ENCODE data around the gene PTHLH.

Gene PTHLH
- 0 to 0.09 (median 0) reads per million in 18 experiments for total RNA-seq

GRCh38 chr12:27972721-27973120 lies at the start of gene PTHLH:
PTHLH (minus strand) TSS chr12:27972733; CDS start chr12:27969494, 3,239 bp downstream.
- no peak for DNase-seq

GRCh38 chr12:28021704-28022103 lies 49.2 kb upstream of the PTHLH start:
- no peak for DNase-seq

GRCh38 chr12:28017873-28018255 lies 45.3 kb upstream of the PTHLH start:
- no peak for DNase-seq

GRCh38 chr12:28017126-28017872 lies 44.8 kb upstream of the PTHLH start:
- DNase-seq, result no peak

GRCh38 chr12:28015165-28015564 lies 42.6 kb upstream of the PTHLH start:
- DNase-seq, result no peak

GRCh38 chr12:28014196-28014595 lies 41.7 kb upstream of the PTHLH start:
- no peak for DNase-seq

- DNase-seq, result no peak
Observed at GRCh38 chr12:28012333-28012918, 39.9 kb upstream of the PTHLH start.

- no peak for DNase-seq
Observed at GRCh38 chr12:28010036-28010435, 37.5 kb upstream of the PTHLH start.

- no peak for DNase-seq
Observed at GRCh38 chr12:27999970-28000369, 27.4 kb upstream of the PTHLH start.

- no peak for DNase-seq
Observed at GRCh38 chr12:27999521-27999920, 27.0 kb upstream of the PTHLH start.

- DNase-seq, result no peak
Observed at GRCh38 chr12:27998658-27999057, 26.1 kb upstream of the PTHLH start.

- no peak for DNase-seq
Observed at GRCh38 chr12:27998170-27998569, 25.6 kb upstream of the PTHLH start.

- no peak for DNase-seq
Observed at GRCh38 chr12:27996761-27997160, 24.2 kb upstream of the PTHLH start.

GRCh38 chr12:27995406-27995805 lies 22.9 kb upstream of the PTHLH start:
- no peak for DNase-seq

- DNase-seq, result no peak
Observed at GRCh38 chr12:27988594-27989233, 16.2 kb upstream of the PTHLH start.

GRCh38 chr12:27987331-27987730 lies 14.8 kb upstream of the PTHLH start:
- no peak for DNase-seq

- no peak for DNase-seq
Observed at GRCh38 chr12:27984275-27984674, 11.7 kb upstream of the PTHLH start.

GRCh38 chr12:27982951-27983350 lies 10.4 kb upstream of the PTHLH start:
- DNase-seq, result no peak

GRCh38 chr12:27982385-27982784 lies 9.9 kb upstream of the PTHLH start:
- DNase-seq, result no peak

GRCh38 chr12:27981874-27982273 lies 9.3 kb upstream of the PTHLH start:
- DNase-seq, result no peak

GRCh38 chr12:27979145-27979544 lies 6.6 kb upstream of the PTHLH start:
- DNase-seq, result no peak

- no peak for DNase-seq
Observed at GRCh38 chr12:27975222-27976136, 2.9 kb upstream of the PTHLH start.

GRCh38 chr12:27974735-27975221 lies 2.2 kb upstream of the PTHLH start:
- DNase-seq, result no peak

Data from inflammatory macrophage (primary cell).